ENCODE data around the gene LIN28A.

GRCh38 chr1:26387447-26387846, 23.2 kb upstream of the LIN28A start:
- TF ChIP-seq KLF5 (IDR thresholded peaks at IDR 0.05; ENCODE audit: partially characterized antibody) (no peak), CTCF (IDR thresholded peaks at IDR 0.05 in 2 of 3, conservative IDR thresholded peaks at IDR 0.05 in 1 of 3; ENCODE audit: control insufficient read depth in 2 of 3, extremely low read depth in 1 of 3, insufficient read depth in 1 of 3, low read depth in 3 of 3, low read length in 3 of 3) (no peak), TCF3 (IDR thresholded peaks at IDR 0.05; ENCODE audit: borderline replicate concordance, insufficient read depth, low read depth, low read length) (no peak), ZNF24 (IDR thresholded peaks at IDR 0.05) (no peak), BCL11A (IDR thresholded peaks at IDR 0.05; ENCODE audit: low read depth, low read length) (no peak), POLR2AphosphoS2 (IDR thresholded peaks at IDR 0.05; ENCODE audit: low read depth, low read length) (no peak), POLR2A (IDR thresholded peaks at IDR 0.05; ENCODE audit: low read depth, low read length) (no peak), EZH2 (IDR thresholded peaks at IDR 0.05; ENCODE audit: borderline replicate concordance, control insufficient read depth, low read depth, low read length) (no peak), SMAD1 (IDR thresholded peaks at IDR 0.05; ENCODE audit: low read depth, partially characterized antibody) (no peak), ATF3 (IDR thresholded peaks at IDR 0.05; ENCODE audit: borderline replicate concordance, extremely low read depth, low read depth, low read length) (no peak)
- TF ChIP-seq, protein P1, sequence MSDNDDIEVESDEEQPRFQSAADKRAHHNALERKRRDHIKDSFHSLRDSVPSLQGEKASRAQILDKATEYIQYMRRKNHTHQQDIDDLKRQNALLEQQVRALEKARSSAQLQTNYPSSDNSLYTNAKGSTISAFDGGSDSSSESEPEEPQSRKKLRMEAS (IDR thresholded peaks at IDR 0.05; ENCODE audit: low read depth, low read length): no peak
